ENCODE data around the gene TUBGCP6.

- no peak for TF ChIP-seq CTCF (IDR thresholded peaks at IDR 0.05)
- TF ChIP-seq POLR2A (IDR thresholded peaks at IDR 0.05), result no peak
Measured at GRCh38 chr22:50220603-50221409, 24.0 kb downstream of the TUBGCP6 start.
